HFFc6 (cell line): ENCODE data around the gene NUDCD2. TPM values are rescaled to one million over a fixed set of nuclear protein-coding genes. Genes with fewer than 3 reads are reported as not detected.
"Not testable (repeated sequence)": the region's sequence is repeated elsewhere in the genome, so short reads cannot be mapped to it uniquely, and the experiment has no call there.

Experiments
- DNase-seq: peaks from one replicate; pipeline ENCODE4 v3.0.0-alpha.2; 2018
- H3K27ac Mint-ChIP-seq: 2 replicates; pipeline ENCODE4 v1.8.0; 2020; ENCODE audit warnings: mild to moderate bottlenecking, mixed read lengths
- H3K27me3 Mint-ChIP-seq: 2 replicates; pipeline ENCODE4 v1.8.0; 2021; ENCODE audit warnings: mild to moderate bottlenecking, moderate library complexity, mixed read lengths; ENCODE audit not compliant: insufficient read depth
- H3K36me3 Mint-ChIP-seq: 2 replicates; pipeline ENCODE4 v1.8.0; 2021; ENCODE audit warnings: low read depth, mixed read lengths
- H3K4me1 Mint-ChIP-seq: 2 replicates; pipeline ENCODE4 v1.8.0; 2020; ENCODE audit warnings: low read depth, mixed read lengths
- H3K4me3 Mint-ChIP-seq: 2 replicates; pipeline ENCODE4 v1.8.0; 2020; ENCODE audit warnings: mild to moderate bottlenecking, moderate library complexity, mixed read lengths
- H3K9me3 Mint-ChIP-seq: 2 replicates; pipeline ENCODE4 v1.8.0; 2020; ENCODE audit warnings: mild to moderate bottlenecking, mixed read lengths
- total RNA-seq, 6 experiments: library from RNA; stranded (reverse); fragmentation: NEBNext Ultra II Directional; extraction: Animal tissue kit (Norgen Biotek cat#: 25700); gene quantifications; 2 replicates in 1 of 6; 3 replicates in 5 of 6; pipeline ENCODE4 v1.2.3, GENCODE V29; 2021
- TF ChIP-seq, protein P1 (sequence below): fragments of 200-600 bp; sonication (generic); IDR thresholded peaks from 2 replicates; pipeline ENCODE4 v1.5.0; 2021; ENCODE audit warnings: antibody characterized with exemption, mild to moderate bottlenecking

Gene NUDCD2
- total RNA-seq, 6 experiments from 2014 or later = 15.9 to 22.4 (median 18.4) TPM

DNA sequence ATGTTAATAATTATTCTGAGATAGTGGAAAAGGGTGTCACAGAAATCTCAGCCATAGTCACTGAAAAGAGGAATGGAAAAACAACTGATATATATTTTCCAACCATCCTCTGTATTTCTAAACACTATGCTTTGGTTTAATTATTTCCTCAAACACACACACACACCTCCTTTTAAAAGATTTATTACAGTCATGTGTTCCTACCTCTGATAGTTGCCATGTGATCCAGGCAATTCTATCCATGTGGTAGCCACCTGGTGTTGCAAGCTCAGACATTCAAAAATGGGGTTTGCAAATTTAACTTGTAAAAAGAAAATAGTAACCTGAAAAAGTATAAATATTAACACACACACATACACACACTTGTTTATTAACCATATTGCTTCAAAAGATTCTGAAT is 62.5 kb downstream of the NUDCD2 start:
- TF ChIP-seq, protein P1, sequence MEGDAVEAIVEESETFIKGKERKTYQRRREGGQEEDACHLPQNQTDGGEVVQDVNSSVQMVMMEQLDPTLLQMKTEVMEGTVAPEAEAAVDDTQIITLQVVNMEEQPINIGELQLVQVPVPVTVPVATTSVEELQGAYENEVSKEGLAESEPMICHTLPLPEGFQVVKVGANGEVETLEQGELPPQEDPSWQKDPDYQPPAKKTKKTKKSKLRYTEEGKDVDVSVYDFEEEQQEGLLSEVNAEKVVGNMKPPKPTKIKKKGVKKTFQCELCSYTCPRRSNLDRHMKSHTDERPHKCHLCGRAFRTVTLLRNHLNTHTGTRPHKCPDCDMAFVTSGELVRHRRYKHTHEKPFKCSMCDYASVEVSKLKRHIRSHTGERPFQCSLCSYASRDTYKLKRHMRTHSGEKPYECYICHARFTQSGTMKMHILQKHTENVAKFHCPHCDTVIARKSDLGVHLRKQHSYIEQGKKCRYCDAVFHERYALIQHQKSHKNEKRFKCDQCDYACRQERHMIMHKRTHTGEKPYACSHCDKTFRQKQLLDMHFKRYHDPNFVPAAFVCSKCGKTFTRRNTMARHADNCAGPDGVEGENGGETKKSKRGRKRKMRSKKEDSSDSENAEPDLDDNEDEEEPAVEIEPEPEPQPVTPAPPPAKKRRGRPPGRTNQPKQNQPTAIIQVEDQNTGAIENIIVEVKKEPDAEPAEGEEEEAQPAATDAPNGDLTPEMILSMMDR = no peak

DNA sequence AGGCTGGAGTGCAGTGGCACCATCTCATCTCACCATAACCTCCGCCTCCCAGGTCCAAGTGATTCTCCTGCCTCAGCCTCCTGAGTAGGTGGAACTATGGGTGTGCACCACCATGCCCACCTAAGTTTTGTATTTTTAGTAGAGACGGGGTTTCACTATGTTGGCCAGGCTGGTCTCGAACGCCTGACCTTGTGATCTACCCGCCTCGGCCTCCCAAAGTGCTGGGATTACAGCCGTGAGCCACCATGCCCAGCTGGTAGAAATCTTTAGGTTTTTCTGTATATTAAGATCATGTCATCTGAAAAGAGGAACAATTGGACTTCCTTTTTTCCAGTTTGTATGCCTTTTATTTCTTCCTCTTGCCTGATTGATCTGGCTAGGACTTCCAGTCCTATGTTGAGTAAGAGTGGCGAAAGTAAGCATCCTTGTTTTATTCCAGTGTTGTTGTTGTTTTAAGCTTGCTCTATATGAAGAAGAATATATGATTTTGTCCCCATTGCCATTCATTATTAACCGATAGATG is 63.0 kb downstream of the NUDCD2 start:
- H3K9me3 Mint-ChIP-seq, DNase-seq, H3K4me3 Mint-ChIP-seq, H3K27ac Mint-ChIP-seq, H3K27me3 Mint-ChIP-seq, H3K4me1 Mint-ChIP-seq, H3K36me3 Mint-ChIP-seq: not testable (repeated sequence)

More for the DNA sequence above, 62.5 kb downstream of the NUDCD2 start:
- Mint-ChIP-seq H3K36me3 (no peaks in the 10 kb centered on the region), H3K4me1 (peaks cover 4% of the 10 kb centered on the region; the same call in 1 of the 2 replicates), H3K9me3 (no peaks in the 10 kb centered on the region), H3K4me3 (no peak overlapping the region), H3K27me3 (peaks cover 4% of the 10 kb centered on the region; the same call in 1 of the 2 replicates), H3K27ac (no peak overlapping the region)
- no peak for DNase-seq

Other genes starting within 250 kb of the NUDCD2 start
- gene CCNG1, start 22.5 kb downstream of the NUDCD2 start, total RNA-seq = 100 to 1,000 TPM; 139 to 217 (median 180) TPM
- 10 to 100 TPM; 16.2 to 37.0 (median 32.5) TPM for gene HMMR, start 530 bp upstream of the NUDCD2 start, total RNA-seq
- gene MAT2B, start 45.5 kb upstream of the NUDCD2 start, total RNA-seq = 10 to 100 TPM; 38.8 to 53.2 (median 48.4) TPM